Stimulated activated CD8-positive, alpha-beta memory T cell treated with anti-CD3 and anti-CD28 coated beads, Interleukin-4, amount 100 ng/mL, for 24 hours (primary cell): ENCODE results near the gene EP400.
"Not testable (repeated sequence)": the region's sequence is repeated elsewhere in the genome, so short reads cannot be mapped to it uniquely, and the experiment has no call there.

ENCODE experiments used
- DNase-seq: peaks from one replicate; pipeline ENCODE4 v3.0.0-alpha.2; 2020; ENCODE audit warnings: low read depth

Gene EP400

DNA sequence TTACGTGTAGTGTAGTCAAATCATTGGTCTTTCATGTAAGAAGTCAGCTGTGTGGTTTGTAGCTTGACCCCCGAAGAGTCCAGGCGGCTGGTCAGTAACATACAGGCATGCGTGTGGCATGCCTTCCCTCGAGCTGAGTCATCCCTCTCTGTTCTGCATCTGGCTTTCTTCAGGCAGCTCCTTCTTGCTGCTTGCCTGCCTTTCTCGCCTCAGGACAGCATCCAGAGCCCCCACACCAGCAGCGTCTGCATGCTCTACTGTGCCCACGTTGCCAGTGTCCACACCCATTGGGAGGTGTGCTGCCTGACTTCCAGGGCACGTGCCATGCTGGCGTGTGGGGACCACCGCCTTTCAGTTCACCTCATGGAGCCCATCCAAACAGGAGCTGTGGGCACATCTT, 96.8 kb downstream of the EP400 start:
- no peak for DNase-seq

- not testable (repeated sequence) for DNase-seq
These were observed 97.9 kb downstream of the EP400 start for GRCh38 chr12:132047630-132048029.

GRCh38 chr12:132049442-132049841, 99.7 kb downstream of the EP400 start:
- no peak for DNase-seq

- DNase-seq: no peak
These were observed 100.1 kb downstream of the EP400 start for GRCh38 chr12:132049876-132050275.

DNA sequence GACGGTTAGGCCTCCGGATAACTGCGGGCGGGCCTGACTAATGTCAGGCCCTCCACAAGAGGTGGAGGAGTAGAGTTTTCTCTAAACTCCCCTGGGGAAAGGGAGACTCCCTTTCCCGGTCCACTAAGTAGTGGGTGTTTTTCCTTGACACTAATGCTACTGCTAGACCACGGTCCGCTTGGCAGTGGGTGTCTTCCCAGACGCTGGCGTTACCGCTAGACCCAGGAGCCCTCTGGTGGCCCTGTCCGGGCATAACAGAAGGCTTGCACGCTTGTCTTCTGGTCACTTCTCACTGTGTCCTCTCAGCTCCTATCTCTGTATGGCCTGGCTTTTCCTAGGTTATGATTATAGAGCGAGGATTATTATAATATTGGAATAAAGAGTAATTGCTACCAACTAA, 102.0 kb downstream of the EP400 start:
- DNase-seq: not testable (repeated sequence)

- no peak for DNase-seq
These were observed 102.6 kb downstream of the EP400 start for GRCh38 chr12:132052196-132052932.

- DNase-seq: no peak
These were observed 103.9 kb downstream of the EP400 start for GRCh38 chr12:132053338-132054330.

- no peak for DNase-seq
These were observed 105.2 kb downstream of the EP400 start for GRCh38 chr12:132054983-132055382.

DNA sequence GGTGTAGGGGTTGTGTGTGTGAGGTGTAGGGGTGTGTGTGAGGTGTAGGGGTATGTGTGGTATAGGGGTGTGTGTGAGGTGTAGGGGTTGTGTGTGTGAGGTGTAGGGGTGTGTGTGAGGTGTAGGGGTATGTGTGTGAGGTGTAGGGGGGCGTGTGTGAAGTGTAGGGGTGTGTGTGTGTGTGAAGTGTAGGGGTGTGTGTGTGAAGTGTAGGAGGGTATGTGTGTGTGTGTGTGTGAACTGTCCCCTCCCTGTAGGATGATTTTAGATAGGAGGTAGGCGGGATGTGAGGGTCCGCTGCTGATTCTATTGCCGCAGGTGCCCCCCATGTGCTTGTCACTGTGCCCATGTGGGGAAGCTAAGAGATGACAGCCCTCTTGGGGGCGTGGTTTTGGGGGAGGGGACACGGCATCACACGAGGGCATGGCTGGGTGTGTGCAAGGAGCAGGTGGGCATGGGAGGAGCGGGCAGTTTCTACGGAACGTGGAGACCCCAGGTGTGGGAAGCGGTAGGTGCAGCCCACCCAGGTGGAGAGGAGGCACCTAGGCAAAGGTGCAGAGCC, 105.9 kb downstream of the EP400 start:
- no peak for DNase-seq

GRCh38 chr12:132056320-132056719, 106.6 kb downstream of the EP400 start:
- no peak for DNase-seq

GRCh38 chr12:132056951-132057350, 107.2 kb downstream of the EP400 start:
- DNase-seq: no peak

DNA sequence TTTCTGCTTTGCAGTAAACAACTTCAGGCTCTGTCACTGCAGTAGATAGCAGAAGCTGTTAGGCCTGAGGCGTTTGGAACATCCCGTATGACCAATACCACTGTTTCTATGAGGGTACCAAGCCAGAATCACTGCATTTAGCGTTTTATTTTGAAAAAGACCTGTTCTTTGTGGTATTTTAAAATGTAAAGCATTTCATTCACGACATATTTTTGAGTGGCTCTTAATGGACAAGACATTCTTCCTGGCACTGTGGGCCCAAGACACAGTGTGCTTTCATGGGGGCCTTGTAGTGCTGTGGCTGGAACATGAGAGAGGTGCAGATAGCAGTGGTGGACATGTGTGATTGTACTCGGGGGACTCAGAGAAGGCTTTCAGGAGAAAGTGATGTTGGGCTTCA, 107.9 kb downstream of the EP400 start:
- no peak for DNase-seq

DNA sequence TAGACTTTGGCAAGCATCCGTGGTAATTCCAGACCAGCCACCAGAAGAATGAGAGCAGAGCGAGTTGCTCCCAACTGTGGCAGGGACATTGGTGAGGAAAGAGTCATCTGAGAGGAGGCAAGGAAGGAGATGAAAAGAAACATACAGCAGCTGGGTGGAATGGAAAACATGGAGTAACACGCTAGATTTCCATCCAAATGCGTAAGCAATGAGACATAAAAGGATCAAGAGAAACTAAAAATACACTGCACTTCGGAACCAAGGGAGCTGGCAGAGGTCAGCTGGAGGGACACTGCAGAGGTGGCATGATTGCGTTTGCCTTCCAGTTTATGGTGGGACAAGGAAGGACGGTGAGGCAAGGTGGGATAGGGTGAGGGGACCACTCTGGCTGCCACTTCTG, 111.5 kb downstream of the EP400 start:
- DNase-seq: no peak

DNA sequence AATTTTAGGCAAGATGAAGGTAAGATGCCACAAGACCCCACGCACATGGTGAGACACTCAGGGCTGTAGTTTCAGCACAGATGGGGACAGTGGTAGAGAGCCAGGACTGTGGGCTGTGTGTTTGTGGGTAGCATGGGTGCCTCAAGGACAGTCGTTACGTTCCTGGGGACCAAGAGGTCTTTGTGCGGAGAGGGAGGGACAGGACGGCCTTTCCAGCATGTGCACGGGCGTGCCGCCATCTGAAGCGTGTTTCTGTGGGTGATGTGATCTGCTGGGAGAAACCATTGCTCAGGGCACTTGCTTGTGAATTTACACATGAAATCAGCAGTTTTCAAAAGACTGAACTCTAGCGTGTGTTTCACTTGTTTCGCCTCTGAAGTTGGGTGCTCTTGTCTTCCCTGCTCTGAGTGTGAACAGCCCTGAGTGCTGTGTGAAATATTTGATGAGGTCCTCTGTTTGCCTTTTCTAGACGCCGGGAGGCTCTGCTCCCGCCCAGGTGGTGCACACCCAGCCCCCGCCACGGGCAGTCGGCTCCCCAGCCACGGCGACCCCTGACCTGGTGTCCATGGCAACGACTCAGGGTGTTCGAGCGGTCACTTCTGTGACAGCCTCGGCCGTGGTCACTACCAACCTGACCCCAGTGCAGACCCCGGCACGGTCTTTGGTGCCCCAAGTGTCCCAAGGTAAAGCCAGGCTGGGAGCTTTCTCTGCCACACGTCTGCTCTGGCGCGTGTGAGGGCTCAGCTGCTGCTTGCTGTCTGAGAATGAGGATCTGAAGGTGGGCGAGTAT, 112.1 kb downstream of the EP400 start:
- no peak for DNase-seq

GRCh38 chr12:132062481-132062880, 112.7 kb downstream of the EP400 start:
- DNase-seq: no peak

DNA sequence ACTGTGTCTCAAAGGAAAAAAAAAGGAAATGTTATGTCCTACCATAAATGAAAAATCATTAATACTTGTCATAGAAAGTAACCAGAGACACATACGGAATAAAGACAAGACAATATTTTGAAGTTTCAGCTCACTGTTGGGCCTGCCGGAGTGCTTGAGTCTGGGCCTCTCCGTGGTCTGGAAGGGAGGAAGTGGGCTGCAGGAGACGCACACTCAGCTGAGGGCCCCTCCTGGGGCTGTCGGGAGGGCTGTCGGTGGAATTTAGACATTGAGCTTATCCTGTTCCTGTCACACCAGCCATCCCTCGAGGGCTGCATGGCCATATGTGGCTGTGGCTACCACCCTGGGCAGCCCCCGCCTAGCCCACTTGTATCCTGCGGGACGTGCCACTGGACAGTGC, 113.7 kb downstream of the EP400 start:
- no peak for DNase-seq

GRCh38 chr12:132064631-132065030, 114.9 kb downstream of the EP400 start:
- DNase-seq: no peak

DNA sequence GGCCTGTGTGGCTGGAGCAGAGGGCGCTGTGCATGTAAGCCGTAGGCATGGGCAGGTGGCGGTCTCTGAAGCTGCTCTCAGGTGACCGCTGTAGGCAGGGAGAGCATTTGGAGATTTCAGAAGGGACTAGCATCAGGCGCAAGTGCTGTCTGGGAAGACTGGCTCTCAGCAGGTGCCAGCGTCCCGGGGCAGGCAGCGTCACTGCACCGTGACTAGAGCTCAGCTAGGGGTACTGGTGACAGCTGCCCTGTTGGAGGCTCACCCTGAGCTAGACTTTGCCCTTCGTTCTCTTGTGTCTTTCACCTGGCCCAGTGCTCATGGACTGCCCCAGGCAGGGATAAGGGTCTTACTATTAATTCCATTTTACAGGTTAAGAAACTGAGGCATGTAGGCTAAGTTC, 115.5 kb downstream of the EP400 start:
- no peak for DNase-seq

DNA sequence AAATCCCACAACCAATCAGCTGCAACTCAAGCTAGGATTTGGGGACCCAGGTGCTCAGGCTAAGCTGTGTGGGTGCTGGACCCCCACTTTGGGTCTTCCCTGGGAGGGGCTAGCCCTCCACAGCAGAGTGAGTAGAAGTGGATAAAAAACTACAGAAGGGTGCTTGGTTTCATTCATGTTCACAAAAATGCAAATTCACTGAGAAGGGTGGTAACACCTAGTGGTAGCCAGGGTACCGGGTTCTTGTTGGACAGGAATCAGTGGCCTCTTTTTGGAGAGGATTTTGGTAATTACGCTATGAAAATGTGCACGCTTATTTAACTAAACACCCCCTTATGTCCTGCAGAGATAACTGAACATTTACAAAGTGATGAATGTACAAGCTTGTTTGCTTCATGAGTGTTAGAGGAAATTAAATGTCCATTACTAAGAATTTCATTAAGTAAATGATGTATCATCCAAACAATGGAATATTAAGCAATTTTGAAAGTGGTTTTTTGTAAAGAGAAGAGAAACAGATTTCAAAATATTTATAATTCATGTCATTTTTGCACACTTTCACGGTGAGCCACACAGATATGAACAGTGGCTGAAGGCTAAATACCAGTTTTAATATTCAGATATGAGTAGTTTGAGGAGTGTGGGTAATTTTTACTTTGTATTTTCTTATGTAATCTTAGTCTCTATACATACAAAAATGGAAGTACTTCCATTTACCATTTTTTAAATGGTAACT, 116.0 kb downstream of the EP400 start:
- no peak for DNase-seq

GRCh38 chr12:132066345-132066685, 116.6 kb downstream of the EP400 start:
- no peak for DNase-seq

DNA sequence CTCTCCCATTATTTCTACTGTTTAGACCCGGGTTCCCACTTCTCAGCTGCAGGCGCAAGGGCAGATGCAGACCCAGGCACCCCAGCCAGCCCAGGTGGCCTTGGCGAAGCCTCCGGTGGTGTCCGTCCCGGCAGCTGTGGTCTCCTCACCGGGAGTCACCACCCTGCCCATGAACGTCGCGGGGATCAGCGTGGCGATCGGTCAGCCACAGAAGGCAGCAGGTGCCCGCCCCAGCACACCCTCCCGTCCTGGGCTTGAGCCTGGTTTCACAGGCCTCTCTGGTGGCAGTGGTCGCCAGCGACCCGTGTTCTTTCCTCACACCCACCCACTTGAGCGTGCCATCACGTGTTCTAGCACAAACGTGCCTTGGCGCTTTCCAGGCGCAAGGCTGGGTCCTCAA, 117.0 kb downstream of the EP400 start:
- DNase-seq: no peak
